ENCODE measurements around the gene ADH5.

The ADH5 gene

DNA sequence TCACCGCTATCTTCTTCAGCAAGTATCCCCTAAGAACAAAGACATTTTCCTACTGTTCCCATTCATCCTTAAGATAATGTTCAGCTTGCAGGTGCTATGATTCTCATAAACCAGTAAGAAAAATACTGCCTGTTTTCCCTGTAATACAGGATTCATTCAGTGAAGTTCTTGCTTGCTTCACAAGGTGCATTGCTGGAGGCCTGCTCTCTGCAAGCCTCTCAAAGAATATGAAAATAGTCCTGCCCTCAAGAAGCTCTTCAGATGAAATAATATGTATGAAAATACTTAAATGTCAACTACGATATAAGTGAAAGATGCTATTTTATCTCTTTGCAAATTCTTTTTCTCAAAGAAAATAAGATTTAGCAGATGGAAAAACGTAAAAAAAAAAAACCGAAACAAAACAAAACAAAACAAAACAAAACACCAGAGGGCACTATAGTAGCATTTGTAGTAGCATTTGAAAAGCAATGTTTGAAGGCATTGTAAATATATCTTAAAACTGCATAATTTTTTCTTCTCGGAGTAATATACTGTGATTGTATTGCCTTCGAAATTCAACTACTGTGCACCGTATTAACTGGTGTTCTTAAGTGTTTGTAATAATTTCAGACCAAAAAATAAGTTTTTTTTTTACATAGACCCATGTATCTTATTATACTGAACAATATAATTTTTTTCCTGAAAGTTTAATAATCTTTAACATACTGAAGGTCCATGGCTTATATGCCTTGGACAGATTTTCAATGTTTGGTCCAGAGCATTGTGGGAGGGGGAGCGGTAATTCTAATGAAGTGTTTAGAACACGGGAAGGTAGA lies 29.5 kb upstream of the ADH5 start:
- TF ChIP-seq, protein P1, sequence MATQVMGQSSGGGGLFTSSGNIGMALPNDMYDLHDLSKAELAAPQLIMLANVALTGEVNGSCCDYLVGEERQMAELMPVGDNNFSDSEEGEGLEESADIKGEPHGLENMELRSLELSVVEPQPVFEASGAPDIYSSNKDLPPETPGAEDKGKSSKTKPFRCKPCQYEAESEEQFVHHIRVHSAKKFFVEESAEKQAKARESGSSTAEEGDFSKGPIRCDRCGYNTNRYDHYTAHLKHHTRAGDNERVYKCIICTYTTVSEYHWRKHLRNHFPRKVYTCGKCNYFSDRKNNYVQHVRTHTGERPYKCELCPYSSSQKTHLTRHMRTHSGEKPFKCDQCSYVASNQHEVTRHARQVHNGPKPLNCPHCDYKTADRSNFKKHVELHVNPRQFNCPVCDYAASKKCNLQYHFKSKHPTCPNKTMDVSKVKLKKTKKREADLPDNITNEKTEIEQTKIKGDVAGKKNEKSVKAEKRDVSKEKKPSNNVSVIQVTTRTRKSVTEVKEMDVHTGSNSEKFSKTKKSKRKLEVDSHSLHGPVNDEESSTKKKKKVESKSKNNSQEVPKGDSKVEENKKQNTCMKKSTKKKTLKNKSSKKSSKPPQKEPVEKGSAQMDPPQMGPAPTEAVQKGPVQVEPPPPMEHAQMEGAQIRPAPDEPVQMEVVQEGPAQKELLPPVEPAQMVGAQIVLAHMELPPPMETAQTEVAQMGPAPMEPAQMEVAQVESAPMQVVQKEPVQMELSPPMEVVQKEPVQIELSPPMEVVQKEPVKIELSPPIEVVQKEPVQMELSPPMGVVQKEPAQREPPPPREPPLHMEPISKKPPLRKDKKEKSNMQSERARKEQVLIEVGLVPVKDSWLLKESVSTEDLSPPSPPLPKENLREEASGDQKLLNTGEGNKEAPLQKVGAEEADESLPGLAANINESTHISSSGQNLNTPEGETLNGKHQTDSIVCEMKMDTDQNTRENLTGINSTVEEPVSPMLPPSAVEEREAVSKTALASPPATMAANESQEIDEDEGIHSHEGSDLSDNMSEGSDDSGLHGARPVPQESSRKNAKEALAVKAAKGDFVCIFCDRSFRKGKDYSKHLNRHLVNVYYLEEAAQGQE (IDR thresholded peaks at IDR 0.05; ENCODE audit: insufficient read depth in 1 of 2, low read depth in 2 of 2, low read length in 2 of 2), result no peak
- TF ChIP-seq TAF1 (IDR thresholded peaks at IDR 0.05; ENCODE audit: borderline replicate concordance, insufficient read depth, low read length) (no peak), SIN3A (IDR thresholded peaks at IDR 0.05; ENCODE audit: borderline replicate concordance, insufficient read depth, low read length) (no peak), POLR2AphosphoS5 (IDR thresholded peaks at IDR 0.05; ENCODE audit: low read depth, low read length) (no peak), FOXP2 (optimal IDR thresholded peaks at IDR 0.05; ENCODE audit: borderline replicate concordance, extremely low read depth, extremely low read length, insufficient read depth) (no peak)

DNA sequence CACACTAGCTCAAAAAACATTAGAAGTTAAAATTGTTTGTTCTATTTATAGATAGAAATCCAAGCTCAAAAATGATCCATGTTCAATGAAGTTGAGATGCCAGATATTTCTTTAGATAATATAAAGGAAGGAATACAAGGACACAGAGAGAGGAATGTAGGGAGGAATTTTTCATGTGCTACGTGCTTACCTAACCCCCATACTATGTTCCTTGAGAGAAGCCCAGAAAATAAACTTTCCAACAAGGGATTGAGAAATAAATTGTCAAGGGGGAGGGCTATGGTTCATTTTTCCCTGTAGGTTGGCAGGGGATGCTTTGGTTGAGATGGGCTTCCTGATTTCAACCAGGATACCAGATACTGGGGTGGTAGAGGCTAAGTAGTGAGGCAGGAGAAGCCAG lies 15.6 kb upstream of the ADH5 start:
- TF ChIP-seq FOXP2 (optimal IDR thresholded peaks at IDR 0.05; ENCODE audit: borderline replicate concordance, extremely low read depth, extremely low read length, insufficient read depth) (no peak), SIN3A (IDR thresholded peaks at IDR 0.05; ENCODE audit: borderline replicate concordance, insufficient read depth, low read length) (no peak), POLR2AphosphoS5 (IDR thresholded peaks at IDR 0.05; ENCODE audit: low read depth, low read length) (no peak), TAF1 (IDR thresholded peaks at IDR 0.05; ENCODE audit: borderline replicate concordance, insufficient read depth, low read length) (no peak)
- TF ChIP-seq, protein P1 (IDR thresholded peaks at IDR 0.05; ENCODE audit: insufficient read depth in 1 of 2, low read depth in 2 of 2, low read length in 2 of 2), result no peak

DNA sequence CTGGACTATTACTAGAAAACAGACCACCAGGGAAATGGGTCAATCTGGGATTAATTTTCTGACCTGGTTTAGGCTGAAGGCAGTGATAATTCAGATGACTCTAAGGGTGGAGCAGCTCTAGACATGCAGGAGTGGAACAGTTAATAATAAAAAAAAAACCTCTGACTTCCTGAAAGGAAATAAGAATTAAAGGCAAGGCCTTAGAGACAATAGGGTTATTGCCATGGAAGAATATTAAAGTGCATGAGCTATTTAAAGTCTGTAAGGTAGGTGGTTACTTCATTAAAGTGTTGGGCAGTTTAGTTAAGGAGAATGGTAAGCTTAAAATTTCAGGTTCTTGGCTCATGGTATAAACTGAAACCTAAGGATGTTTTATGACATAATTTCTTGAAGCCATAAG lies 14.6 kb upstream of the ADH5 start:
- TF ChIP-seq, protein P1 (IDR thresholded peaks at IDR 0.05; ENCODE audit: insufficient read depth in 1 of 2, low read depth in 2 of 2, low read length in 2 of 2), result no peak
- TF ChIP-seq SIN3A (IDR thresholded peaks at IDR 0.05; ENCODE audit: borderline replicate concordance, insufficient read depth, low read length) (no peak), TAF1 (IDR thresholded peaks at IDR 0.05; ENCODE audit: borderline replicate concordance, insufficient read depth, low read length) (no peak), FOXP2 (optimal IDR thresholded peaks at IDR 0.05; ENCODE audit: borderline replicate concordance, extremely low read depth, extremely low read length, insufficient read depth) (no peak), POLR2AphosphoS5 (IDR thresholded peaks at IDR 0.05; ENCODE audit: low read depth, low read length) (no peak)

DNA sequence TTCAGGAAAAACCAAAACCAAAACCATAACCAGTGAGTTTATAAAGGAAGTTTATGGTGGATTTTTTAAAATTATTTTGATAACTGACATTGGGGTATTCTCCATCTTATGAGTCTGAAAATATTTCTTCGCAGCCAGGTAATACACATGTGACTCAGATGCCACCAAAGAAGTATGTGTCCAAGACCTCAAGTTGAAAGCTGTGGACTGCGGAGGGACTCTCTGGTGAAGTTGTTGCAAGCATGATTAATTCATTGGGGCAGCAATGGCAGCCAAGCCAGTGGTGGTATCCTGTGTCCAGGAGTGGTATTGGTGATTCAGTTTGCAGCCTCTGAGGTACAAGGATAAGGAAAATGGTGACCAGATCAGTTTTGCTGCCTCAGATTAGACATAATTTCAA lies 14.0 kb upstream of the ADH5 start:
- TF ChIP-seq SIN3A (IDR thresholded peaks at IDR 0.05; ENCODE audit: borderline replicate concordance, insufficient read depth, low read length), result no peak
- no peak for TF ChIP-seq POLR2AphosphoS5 (IDR thresholded peaks at IDR 0.05; ENCODE audit: low read depth, low read length)
- no peak for TF ChIP-seq TAF1 (IDR thresholded peaks at IDR 0.05; ENCODE audit: borderline replicate concordance, insufficient read depth, low read length)
- TF ChIP-seq, protein P1 (IDR thresholded peaks at IDR 0.05; ENCODE audit: insufficient read depth in 1 of 2, low read depth in 2 of 2, low read length in 2 of 2), result no peak
- TF ChIP-seq FOXP2 (optimal IDR thresholded peaks at IDR 0.05; ENCODE audit: borderline replicate concordance, extremely low read depth, extremely low read length, insufficient read depth), result no peak
